ENCODE measurements around the gene PRR20A.
A peak's percentile ranks its signal among the peaks of the same experiment; 100 is the strongest.
"Not testable (repeated sequence)": the region's sequence is repeated elsewhere in the genome, so short reads cannot be mapped to it uniquely, and the experiment has no call there.

Gene PRR20A

DNA sequence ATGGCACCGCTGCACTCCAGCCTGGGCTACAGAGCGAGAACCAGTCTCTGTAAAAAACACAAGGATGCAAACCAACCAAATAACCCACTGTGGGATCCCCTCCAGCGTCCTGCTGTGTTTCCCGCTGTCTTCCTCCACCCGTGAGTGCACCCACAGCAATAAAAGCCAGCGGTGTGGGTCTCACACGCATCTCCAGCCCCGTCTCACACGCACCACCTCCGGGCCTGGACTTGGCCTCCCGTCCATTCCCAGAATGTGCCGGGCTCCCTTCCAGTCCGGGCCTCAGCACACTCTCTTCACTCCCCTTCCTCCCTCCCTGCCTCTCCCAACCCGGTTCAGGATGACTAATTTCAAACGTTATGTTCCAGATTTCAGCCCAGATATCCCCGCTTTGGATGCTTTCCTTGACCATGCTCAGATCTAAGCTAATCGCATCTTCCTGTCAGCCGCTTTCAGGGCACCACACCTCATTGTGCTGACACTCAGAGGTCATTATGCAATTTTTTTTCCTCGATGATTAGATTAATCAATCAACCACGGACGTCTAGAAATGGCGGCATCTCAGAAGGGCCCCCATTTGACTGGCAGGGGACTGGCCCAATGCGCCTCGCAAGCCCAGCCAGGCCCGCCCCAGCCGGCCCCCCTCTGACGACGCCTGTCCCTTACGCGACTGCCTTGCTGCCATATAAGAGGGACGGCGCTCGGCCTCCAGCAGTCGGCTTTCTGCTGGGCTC lies at the start of gene PRR20A:
Gene PRR20A (plus strand): TSS at position 684 of the 734 bp plus-strand sequence. CDS start 387 bp downstream, outside the sequence.
- not testable (repeated sequence) for H3K27ac ChIP-seq

- no peak overlapping the region for H3K27ac ChIP-seq
- TF ChIP-seq ZFX (IDR thresholded peaks at IDR 0.05) (no peak), CTCF (conservative IDR thresholded peaks at IDR 0.05) (no peak)
These were observed 25.8 kb upstream of the PRR20A start for GRCh38 chr13:57114945-57115344.

DNA sequence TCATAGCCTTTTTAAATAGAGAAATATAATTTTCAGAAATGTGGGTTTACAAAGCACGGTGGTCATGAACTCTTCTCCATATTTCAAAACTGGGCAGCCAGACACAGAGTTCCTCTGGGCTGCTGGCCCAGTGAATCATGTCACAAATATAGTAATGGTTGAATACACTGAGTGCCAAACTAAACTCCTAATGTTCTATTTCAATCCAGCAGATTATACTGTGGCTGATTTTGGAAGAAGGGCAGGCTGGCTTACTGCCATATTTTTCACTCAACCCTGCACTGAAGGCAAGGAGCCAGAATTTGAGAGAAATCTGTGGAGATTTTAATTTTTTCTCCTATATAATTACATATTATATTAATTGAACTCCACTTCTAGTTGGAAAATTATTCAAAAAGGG lies 17.0 kb upstream of the PRR20A start:
- no peak for TF ChIP-seq CTCF (conservative IDR thresholded peaks at IDR 0.05)
- no peak for TF ChIP-seq ZFX (IDR thresholded peaks at IDR 0.05)
- no peak overlapping the region for H3K27ac ChIP-seq

DNA sequence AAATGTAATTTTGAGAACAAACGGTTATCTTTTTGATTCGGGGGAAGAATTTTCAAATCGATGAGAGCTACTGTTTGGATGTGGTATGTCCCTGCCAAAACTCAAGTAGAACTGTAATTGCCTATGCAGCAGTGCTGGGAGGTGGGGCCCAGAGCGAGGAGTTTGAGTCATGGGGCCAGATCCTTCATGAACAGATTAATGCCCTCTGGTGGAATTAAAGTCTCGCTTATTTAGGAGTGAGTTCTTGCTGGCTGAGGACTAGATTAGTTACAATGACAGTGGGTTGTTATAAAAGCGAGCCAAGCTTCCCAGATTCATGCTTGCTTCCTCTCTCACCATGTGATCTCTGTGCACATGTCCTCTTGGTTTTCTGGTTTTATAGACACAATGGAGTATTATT lies 11.8 kb upstream of the PRR20A start:
- no peak for TF ChIP-seq ZFX (IDR thresholded peaks at IDR 0.05)
- TF ChIP-seq CTCF (conservative IDR thresholded peaks at IDR 0.05) = peak; percentile 19; the same call in 1 of the 2 replicates
- no peak overlapping the region for H3K27ac ChIP-seq

DNA sequence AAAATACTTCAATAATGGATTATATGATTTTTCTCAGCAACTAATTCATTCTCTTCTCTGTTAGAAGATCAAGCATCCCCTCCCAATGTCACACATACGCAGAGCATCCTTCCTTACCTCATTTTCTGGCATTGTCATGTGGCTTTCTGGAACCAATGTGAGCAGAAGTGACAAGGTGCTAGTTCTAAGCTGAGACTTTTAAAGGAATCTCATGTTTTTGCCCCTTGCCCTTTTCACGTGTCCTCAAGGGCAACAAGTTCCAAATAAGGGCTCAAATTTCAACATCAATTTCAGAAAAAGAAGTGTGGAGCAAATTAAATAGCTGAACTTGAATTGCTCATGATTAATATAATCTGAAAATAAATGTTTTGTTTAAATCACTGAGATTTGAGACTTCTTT lies 4.6 kb upstream of the PRR20A start:
- no peak overlapping the region for H3K27ac ChIP-seq
- TF ChIP-seq CTCF (conservative IDR thresholded peaks at IDR 0.05) = no peak
- TF ChIP-seq ZFX (IDR thresholded peaks at IDR 0.05) = no peak

GRCh38 chr13:57137585-57137984 lies 3.1 kb upstream of the PRR20A start:
- no peak overlapping the region for H3K27ac ChIP-seq
- TF ChIP-seq CTCF (conservative IDR thresholded peaks at IDR 0.05) (no peak), ZFX (IDR thresholded peaks at IDR 0.05) (no peak)

DNA sequence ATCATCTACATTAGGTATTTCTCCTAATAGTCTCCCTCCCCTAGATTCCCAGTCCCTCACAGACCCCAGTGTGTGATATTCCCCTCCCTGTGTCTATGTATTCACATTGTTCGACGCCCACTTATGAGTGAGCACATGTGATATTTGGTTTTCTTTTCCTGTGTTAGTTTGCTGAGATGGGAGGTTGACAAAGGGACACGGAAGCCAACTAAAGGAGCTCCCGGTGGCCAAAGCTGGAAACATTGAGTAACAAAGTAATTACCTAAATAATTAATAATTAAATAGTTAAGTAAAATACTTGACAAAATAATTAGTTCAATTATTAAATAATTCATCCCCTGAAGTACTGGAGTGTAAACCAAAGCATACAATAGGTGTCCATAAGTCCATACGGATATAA lies 1.7 kb upstream of the PRR20A start:
- no peak for TF ChIP-seq CTCF (conservative IDR thresholded peaks at IDR 0.05)
- no peak for TF ChIP-seq ZFX (IDR thresholded peaks at IDR 0.05)
- no peak overlapping the region for H3K27ac ChIP-seq

GRCh38 chr13:57139781-57140180 lies 937 bp upstream of the PRR20A start:
- H3K27ac ChIP-seq = not testable (repeated sequence)

DNA sequence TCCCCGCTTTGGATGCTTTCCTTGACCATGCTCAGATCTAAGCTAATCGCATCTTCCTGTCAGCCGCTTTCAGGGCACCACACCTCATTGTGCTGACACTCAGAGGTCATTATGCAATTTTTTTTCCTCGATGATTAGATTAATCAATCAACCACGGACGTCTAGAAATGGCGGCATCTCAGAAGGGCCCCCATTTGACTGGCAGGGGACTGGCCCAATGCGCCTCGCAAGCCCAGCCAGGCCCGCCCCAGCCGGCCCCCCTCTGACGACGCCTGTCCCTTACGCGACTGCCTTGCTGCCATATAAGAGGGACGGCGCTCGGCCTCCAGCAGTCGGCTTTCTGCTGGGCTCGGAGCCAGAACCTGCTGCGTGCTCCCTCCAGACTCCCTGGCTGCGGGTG lies 6.5 kb downstream of the PRR20A start, which contains the start of gene PRR20B:
Gene PRR20B (plus strand): TSS at position 301 of the 400 bp plus-strand sequence. CDS start 387 bp downstream, outside the sequence.
- not testable (repeated sequence) for H3K27ac ChIP-seq

DNA sequence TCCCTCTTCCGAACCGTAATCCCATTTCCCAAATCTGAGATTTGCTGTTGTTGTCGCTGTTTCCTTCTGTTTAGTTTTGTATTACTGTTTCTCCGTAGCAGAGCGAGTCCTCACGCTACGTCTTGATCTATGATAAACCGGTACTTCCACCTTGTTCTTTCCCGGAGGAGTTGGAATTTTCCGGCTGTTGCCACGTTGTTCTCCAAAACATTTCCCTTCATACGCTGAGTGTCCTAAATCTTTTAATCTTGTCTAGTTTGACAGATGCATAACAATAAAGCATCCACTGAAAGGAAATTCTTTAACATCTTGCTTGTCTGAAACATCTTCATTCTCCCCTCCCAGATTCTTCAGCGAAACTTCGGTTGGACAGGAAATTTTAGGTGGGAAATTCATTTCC lies 7.4 kb downstream of the PRR20A start:
- not testable (repeated sequence) for H3K27ac ChIP-seq

GRCh38 chr13:57153761-57154160 lies 13.0 kb downstream of the PRR20A start, which contains the start of gene PRR20C:
TSS of gene PRR20C (plus strand) at chr13:57154061. CDS start at chr13:57154448, 387 bp downstream.
- not testable (repeated sequence) for H3K27ac ChIP-seq

- not testable (repeated sequence) for H3K27ac ChIP-seq
These were observed 19.6 kb downstream of the PRR20A start, which contains the start of gene PRR20D for GRCh38 chr13:57160332-57160731. TSS of gene PRR20D (plus strand) at chr13:57160632. CDS start at chr13:57161019, 387 bp downstream.

GRCh38 chr13:57166897-57167296 lies 26.2 kb downstream of the PRR20A start, which contains the start of gene PRR20E:
TSS of gene PRR20E (plus strand) at chr13:57167197. CDS start at chr13:57167584, 387 bp downstream.
- H3K27ac ChIP-seq = not testable (repeated sequence)
